ENCODE results near the gene MEGF11.

Gene MEGF11

DNA sequence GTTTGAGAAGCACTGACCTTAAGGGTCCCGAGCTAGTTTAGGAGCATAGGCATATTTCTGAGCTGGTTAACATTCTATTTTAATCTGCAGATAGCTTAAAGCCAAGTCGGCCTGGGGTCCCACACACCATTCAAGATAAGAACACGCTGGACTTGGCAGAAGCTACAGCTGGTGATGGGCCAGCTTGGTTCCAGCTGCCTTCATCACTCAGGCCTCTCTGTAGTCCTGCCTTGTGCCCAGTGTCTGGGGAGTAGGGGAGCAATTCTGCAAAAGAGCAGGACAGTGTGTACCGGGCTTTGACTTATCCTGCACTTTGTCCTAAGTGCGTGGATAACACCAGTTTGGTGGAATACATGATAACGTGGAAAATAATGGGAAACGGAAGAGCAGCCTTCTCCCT lies 164.5 kb downstream of the MEGF11 start:
- no peaks in the 10 kb centered on the region for H3K36me3 ChIP-seq
- H3K4me1 ChIP-seq: peaks cover 0 to 5% (median 0%) of the 10 kb centered on the region in 4 donors
- TF ChIP-seq, protein P1, sequence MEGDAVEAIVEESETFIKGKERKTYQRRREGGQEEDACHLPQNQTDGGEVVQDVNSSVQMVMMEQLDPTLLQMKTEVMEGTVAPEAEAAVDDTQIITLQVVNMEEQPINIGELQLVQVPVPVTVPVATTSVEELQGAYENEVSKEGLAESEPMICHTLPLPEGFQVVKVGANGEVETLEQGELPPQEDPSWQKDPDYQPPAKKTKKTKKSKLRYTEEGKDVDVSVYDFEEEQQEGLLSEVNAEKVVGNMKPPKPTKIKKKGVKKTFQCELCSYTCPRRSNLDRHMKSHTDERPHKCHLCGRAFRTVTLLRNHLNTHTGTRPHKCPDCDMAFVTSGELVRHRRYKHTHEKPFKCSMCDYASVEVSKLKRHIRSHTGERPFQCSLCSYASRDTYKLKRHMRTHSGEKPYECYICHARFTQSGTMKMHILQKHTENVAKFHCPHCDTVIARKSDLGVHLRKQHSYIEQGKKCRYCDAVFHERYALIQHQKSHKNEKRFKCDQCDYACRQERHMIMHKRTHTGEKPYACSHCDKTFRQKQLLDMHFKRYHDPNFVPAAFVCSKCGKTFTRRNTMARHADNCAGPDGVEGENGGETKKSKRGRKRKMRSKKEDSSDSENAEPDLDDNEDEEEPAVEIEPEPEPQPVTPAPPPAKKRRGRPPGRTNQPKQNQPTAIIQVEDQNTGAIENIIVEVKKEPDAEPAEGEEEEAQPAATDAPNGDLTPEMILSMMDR (IDR thresholded peaks at IDR 0.05): no peak
- H3K4me3 ChIP-seq: no peak overlapping the region
- peak in 1 of 2 donors; percentile 56 for DNase-seq
- H3K9me3 ChIP-seq: peaks cover 0 to 11% (median 0%) of the 10 kb centered on the region in 3 donors
- H3K27ac ChIP-seq: no peak overlapping the region
- H3K27me3 ChIP-seq: no peaks in the 10 kb centered on the region
- intact Hi-C loops (cut with DNase I; ENCODE audit: low total_unique reads): no loop called here

DNA sequence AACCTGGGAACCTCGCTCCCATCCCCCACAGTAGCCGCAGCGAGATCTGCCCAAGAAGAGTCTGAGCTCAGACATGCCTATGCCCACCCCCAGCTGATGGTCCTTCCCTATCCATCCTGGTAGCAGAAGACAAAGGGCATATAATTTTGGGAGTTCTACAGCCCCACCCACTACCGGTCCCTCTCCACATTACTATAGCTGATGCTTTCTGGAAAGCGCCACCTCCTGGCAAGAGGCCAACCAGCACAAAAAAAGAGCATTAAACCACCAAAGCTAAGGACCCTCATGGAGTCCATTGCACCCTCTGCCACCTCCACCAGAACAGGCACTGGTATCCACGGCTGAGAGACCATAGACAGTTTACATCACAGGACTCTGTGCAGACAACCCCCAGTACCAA lies 168.4 kb downstream of the MEGF11 start:
- intact Hi-C loops (cut with DNase I; ENCODE audit: low total_unique reads): no loop called here
- Histone ChIP-seq H3K4me1 (peaks cover 0 to 5% (median 0%) of the 10 kb centered on the region in 4 donors), H3K4me3 (no peak overlapping the region), H3K27me3 (peaks cover 0 to 3% of the 10 kb centered on the region in 2 donors), H3K9me3 (peaks cover 0 to 11% (median 0%) of the 10 kb centered on the region in 3 donors), H3K27ac (no peak overlapping the region), H3K36me3 (no peaks in the 10 kb centered on the region)
- TF ChIP-seq, protein P1 (IDR thresholded peaks at IDR 0.05): no peak
- DNase-seq: no peak

DNA sequence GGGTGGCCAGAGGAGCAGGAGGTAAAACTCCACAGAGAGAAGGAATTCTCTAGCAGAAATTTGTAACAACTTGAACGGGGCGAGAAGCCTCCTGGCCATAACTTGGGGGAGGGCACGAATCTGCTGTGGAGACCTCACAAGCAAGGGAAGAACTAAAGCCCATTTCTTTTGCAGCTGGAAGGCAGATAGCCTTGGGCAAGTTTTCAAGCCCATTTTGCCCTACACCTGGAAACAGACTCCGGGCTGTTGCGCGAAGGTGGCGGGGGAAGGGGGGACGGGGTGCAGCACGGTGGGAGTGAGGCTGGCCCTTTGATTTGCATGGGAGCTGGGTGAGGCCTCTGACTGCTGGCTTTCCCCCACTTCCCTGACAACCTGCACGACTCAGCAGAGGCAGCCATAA lies 168.8 kb downstream of the MEGF11 start:
- intact Hi-C loops (cut with DNase I; ENCODE audit: low total_unique reads): no loop called here
- DNase-seq: no peak

DNA sequence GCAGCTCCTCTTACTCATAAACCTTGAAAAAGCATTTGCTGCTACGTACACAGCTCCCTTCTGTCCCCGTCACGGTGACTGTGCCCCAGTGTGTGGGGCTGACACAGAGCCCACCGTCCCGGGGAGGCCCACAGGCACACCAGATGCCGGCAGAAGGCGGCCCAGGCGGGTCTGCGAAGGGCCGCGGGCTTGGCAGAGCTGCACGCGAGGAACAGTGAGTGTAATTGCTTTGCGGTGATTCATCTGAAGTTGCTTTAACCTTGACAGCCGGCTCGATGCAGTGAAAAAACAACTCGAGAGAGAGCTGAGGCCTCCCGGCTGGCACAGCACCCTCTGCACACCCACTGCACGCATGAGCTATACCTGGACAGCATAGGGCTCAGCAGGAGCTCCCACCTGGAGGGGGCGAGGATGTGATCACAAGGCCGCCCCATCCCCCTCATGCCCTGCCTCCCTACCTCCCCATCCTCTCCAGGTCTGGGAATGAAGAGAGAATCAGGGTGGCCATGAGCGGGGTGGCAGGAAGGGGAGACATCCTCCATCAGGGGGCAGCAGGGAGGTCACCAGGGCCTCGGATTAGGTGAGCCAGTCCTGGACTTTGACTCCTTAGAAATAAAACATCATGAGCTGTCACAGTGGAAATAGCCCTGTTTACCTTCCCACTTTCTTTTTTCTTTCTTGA lies 172.7 kb downstream of the MEGF11 start:
- Histone ChIP-seq H3K4me3 (no peak overlapping the region), H3K4me1 (no peaks in the 10 kb centered on the region), H3K9me3 (peaks cover 0 to 11% (median 0%) of the 10 kb centered on the region in 3 donors), H3K27ac (no peak overlapping the region), H3K27me3 (peaks cover 0 to 40% of the 10 kb centered on the region in 2 donors), H3K36me3 (no peaks in the 10 kb centered on the region)
- peak in 1 of 2 donors; percentile 54 for DNase-seq
- TF ChIP-seq, protein P1 (IDR thresholded peaks at IDR 0.05): no peak
- intact Hi-C loops (cut with DNase I; ENCODE audit: low total_unique reads): no loop called here

More for the DNA sequence above, 168.8 kb downstream of the MEGF11 start:
- Histone ChIP-seq H3K27ac (no peak overlapping the region), H3K4me3 (no peak overlapping the region), H3K4me1 (peaks cover 0 to 5% (median 0%) of the 10 kb centered on the region in 4 donors), H3K27me3 (peaks cover 0 to 8% of the 10 kb centered on the region in 2 donors), H3K36me3 (no peaks in the 10 kb centered on the region), H3K9me3 (peaks cover 0 to 11% (median 0%) of the 10 kb centered on the region in 3 donors)
- TF ChIP-seq, protein P1 (IDR thresholded peaks at IDR 0.05): no peak

DNA sequence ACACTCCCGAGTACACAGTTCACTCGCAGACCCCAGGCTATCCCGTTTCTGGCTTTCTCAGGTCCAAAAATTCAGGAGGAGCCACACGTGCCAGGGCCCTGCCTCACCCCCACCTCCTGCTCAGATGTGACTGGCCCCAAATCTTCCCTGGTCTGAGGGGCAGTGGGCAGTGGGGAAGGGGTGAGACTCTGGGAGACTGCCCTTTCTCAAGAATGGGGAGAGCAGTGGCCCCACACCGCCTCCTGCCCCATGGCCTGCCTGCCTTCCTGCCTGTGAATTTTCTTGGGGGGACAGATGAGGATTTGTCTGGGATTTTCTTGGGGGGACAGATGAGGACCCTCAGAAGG lies 174.6 kb downstream of the MEGF11 start:
- H3K4me3 ChIP-seq: no peak overlapping the region
- H3K27me3 ChIP-seq: peaks cover 0 to 40% of the 10 kb centered on the region in 2 donors
- no peak for DNase-seq
- H3K27ac ChIP-seq: no peak overlapping the region
- TF ChIP-seq, protein P1 (IDR thresholded peaks at IDR 0.05): no peak
- H3K9me3 ChIP-seq: no peaks in the 10 kb centered on the region
- intact Hi-C loops (cut with DNase I; ENCODE audit: low total_unique reads): no loop called here
- H3K36me3 ChIP-seq: no peaks in the 10 kb centered on the region
- H3K4me1 ChIP-seq: no peaks in the 10 kb centered on the region

Measured in tibial artery (tissue), 4 donors.